HG02759 (cell line): ENCODE results near the gene CBX5.
"Not testable (repeated sequence)": the region's sequence is repeated elsewhere in the genome, so short reads cannot be mapped to it uniquely, and the experiment has no call there.

Source experiments
- ATAC-seq: cut with Tn5 transposase; IDR thresholded peaks from one replicate; pipeline ENCODE4 v1.9.1; 2021; ENCODE audit warnings: mild to moderate bottlenecking, moderate library complexity; ENCODE audit not compliant: unreplicated experiment

Gene CBX5

DNA sequence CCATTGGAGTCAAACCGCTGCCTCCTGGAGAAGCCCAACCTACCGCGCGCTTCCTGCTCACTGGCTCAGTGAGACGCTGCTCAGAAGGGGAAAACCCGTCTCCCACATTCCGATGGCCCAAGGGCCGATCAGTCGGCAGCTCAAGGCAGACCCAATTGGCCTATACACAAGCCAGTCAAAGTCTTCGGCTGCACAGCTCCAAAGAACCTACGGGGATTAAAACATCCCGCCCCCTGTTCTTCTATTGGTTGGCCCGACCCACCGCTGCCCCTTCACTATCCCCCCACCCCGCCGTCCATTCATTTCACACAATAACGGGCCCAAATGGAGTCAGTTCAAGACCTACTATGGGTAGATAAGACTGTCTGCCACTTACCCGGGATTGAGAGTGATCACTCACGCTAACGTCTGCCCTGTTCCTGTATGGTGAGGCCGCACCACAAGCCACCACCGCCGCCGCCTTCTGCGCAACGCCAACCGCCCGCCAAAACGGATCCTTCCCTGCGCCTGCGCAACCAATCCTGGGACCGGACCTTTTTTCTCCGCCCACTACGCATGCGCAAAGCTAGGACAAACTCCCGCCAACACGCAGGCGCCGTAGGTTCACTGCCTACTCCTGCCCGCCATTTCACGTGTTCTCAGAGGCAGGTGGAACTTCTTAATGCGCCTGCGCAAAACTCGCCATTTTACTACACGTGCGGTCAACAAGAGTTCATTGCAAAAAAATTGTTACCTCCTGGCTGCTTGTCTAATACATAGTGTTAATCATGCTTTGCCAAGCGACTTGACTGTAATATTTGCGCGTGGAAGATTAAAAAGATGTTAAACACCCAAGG lies at the start of gene CBX5:
CBX5 (minus strand) TSS at position 491 of the 836 bp plus-strand sequence. CDS start 22,472 bp downstream, outside the sequence.
- peak; percentile 73 for ATAC-seq

DNA sequence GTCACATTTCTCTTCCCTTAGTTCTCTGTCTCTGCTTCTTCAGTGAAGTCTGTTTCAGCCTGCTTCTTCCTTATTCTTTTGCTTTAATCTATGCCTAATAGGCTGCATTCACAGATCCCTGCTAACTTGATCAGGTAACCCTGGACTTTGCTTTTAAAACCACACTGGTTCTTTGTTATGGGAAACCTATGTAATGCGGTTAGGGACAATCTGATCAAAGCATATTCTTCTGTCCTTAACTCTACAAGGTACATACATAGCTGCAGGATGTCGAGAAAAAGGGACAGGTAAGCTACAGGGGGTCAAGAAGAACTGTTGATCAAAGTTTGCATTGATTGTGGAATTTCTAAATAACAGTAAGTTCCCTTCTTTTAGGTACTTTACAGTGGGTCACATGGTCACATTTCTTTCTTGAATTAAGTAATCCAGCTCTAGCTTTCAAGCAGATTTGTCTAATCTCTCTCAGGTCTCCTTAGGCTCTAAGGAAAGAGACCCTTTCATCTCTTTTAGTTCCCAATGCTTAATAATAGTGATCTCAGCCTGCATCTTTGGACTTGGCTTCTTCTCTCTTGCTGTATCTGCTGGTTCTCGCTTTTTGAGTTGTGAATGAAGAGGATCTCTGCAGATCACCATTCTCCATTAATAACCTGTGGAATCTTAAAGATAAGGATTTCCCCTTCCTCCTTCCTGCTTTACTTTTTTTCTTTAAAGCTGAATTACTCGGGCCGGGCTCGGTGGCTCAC lies 48.8 kb upstream of the CBX5 start:
- ATAC-seq = no peak

DNA sequence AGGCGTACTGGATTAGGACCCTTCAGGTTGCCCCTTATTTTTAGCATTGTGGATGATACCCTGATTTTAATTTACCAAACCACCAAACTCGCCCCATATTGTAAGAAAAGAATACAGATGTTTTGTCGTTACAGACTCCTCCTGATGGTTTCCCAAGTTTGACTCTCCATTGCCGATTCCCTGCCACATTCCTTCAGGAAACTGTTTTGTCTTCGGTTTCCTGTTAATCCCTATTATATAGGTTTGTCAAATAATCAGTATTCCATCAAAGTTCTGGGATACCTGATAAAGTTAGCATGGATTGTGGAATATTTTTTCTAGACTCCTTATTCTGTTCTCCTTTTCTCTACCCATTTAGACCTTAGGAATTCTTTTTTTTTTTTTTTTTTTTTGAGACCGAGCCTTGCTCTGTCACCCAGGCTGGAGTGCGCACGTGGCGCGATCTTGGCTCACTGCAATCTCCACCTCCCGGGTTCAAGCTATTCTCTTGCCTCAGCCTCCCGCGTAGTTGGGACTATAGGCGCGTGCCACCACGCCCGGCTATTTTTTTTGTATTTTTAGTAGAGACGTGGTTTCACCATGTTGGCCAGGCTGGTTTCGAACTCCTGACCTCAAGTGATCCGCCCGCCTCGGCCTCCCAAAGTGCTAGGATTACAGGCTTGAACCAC lies 45.7 kb upstream of the CBX5 start:
- not testable (repeated sequence) for ATAC-seq

DNA sequence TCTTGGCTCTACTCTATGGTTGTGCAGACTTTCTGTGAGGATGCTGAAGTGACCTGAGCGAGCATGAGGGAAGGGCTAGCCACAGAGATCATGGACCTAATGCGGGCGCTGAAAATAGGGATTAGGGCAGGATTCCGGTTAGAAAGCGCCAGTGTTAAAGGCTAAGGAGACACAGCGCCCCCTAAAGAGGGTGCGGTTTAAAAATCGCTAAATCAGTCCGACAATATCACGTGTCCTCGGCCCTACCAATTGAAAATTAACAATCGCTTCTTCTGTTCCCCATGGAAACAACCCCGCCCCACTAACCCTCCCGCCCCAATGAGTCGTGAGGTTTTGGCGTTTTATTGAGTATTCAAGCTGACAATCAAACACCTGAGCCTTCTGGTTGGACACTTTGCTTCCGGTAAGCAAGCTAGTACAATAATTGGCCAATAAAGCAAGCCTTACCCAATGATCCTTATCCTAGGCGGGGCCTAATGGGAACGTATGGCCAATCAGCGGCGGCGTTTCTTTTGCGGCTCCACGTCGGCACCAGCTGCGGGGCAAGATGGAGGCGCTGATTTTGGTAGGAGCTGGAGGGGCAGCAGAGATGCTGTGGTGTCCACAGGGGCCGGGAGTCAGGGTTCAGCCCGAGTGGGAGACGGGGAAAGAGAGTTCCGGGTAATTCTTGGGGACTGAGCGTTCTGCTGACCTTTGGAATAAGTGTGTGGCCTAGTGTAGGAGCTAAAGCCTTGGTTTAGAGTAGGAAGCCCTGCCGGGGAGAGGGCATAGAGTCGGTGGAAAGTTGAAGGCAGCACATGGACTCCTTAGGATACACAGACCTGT lies 44.9 kb upstream of the CBX5 start, which contains the start of gene COPZ1:
COPZ1 (plus strand) TSS at position 515 of the 825 bp plus-strand sequence; CDS start at position 548, 33 bp downstream.
- peak; percentile 99 for ATAC-seq

DNA sequence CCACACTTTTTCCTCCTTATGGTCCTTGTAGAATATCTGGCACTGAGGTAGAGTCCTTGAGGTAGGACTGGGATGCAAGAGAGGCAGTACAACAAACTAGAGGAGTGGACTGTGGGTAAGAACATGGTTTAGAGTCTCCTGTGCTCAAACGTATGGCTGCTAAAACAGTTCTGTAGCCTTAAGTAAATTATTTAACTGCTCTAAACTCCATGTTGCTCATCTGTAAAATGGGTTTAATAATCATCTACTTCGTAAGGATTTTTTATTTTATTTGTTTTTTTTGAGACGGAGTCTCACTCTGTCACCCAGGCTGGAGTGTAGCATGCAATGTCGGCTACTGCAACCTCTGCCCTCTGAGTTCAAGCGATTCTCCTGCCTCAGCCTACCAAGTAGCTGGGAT lies 41.4 kb upstream of the CBX5 start:
- ATAC-seq = no peak

DNA sequence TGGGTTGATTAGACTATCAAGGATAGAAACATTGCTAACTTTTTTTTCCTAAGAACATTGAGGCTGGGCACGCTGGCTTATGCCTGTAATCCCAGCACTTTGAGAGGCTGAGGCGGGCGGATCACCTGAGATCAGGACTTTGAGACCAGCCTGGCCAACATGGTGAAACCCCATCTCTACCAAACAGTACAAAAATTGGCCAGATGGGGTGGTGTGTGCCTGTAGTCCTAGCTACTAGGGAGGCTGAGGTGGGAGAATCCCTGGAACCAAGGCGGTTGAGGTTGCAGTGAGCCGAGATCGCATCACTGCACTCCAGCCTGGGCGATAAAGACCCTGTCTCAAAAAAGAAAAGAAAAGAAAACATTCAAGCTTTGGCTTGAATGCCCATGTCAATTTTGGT lies 32.4 kb upstream of the CBX5 start:
- not testable (repeated sequence) for ATAC-seq

DNA sequence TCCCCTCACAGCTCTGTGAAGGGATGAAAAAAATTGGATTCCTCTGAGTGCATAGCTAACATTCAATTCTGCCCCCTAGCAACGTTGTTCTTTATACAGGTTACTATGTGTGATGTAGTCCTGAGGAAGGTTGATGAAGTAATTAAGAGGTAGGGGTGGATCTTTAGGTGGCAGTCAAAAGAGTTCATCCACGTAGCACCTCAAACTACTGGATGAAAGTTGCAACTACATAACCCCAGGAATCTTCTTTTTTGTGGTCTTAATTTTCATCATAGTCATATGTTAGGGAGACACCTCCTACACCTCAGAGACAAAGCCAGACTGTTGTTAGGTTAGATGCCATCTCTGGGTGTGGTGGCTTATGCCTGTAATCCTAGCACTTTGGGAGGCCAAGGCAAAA lies 31.1 kb upstream of the CBX5 start:
- ATAC-seq = no peak

DNA sequence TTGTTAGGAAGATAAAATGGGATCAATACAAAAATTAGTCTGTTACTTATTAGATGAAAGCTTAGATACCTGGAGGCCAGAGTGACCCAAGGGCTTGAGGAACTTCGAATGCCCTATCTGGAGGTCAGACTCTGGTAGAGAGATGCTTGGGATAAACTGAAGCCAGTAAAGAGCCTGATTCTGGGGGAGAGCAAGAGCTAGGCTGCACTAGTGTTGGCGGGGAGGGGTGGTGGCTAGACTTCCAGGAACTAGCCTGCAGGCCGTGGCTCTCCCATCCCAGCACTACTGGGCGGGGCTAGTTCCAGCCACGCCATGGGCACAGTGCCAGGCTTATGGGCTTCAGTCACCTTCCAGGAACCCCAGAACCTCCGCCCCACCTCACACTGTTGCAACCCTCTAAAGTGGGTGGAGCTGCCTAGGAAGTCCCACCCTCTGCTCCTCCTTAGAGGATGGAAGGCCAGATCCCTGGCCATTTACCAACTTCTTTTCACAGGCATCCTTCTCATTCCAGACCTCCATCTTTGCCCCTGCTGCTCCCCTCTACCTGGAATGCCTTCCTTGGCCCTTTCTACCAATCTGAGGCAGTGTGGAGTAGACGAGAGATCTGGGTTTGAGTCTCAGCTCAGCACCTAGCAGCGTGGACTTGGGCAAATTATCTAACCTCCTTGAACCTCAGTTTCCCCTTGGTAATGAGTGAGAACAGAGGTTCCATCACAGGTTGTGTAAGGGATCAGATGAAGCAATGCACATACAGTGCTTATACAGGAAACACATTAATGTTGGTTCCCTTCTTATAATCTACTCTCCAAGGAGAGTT lies 27.2 kb upstream of the CBX5 start:
- ATAC-seq = no peak

DNA sequence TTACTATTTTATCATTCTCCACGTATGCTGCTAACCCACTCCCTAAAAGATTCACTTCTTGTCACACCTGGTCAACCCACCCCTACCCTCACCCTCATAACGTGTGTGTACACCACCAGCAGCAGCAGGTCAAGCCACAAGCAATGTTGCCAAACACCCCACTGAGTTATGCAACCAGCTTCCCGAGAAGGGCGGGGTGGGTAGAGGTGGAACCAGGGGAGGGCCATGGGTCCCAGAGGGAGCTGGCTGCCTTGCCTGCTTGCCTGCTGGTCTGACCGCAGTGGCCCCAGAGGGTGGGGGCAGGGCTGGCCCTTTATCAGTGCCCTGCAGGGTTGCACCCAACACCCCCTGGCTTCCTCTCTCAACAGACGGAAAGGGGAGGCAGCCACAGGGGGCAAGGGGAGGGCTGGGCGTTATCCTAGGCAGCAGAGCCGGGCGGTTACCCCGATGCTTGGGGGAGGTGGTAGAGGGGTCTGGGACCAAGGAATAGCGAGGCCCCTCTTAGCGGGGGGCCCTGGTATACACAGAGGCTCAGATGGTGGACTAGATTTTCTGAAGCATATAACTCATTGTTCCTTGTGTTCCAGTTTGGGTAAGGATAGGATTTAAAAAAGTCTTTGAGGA lies 24.4 kb upstream of the CBX5 start:
- peak; percentile 58 for ATAC-seq

DNA sequence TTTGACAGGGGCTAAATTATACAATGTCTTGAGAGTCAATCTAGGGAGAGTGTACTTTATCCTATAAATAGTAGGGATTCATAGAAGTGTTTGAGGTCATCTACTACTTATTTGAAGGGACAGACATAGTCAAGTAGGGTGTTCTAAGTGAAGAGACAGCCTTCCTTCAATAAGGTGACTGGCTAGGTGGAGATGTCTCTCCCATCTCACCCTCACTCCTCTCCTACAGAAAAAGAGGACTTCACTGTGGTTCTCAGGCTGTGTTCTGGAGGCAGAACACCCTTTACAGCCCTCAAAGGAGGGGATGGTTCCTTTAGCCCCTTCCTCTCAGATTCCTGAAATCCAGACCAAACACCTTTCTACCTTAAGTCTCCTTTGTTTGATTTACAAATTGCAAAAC lies 23.7 kb upstream of the CBX5 start:
- no peak for ATAC-seq

DNA sequence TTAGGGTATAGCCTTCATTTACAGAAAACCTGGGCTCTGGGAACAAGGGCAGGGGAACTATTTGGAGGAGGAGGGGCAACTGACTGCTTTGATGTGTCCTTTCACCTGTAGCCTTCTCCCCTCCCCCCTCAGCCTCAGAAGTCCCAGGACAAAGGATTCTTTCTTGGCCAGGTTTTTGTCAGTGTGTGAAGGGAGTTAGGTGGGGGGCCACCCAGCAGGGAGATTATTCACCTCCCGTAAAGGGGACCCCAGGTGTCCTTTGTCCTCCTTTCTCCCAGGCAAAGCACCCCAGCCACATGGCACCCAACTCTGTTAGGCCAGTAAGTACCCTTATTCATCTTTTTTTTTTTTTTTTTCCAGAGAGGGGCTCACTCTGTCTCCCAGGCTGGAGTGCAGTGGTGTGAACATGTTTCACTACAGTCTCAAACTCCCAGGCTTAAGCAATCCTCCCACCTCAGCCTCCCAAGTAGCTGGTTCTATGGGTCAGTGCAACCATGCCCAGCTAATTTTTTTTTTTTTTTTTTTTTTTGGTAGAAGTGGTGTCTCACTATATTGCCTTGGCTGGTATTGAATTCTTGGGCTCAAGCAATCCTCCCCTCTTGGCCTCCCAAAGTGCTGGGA lies 21.6 kb upstream of the CBX5 start:
- ATAC-seq = no peak

DNA sequence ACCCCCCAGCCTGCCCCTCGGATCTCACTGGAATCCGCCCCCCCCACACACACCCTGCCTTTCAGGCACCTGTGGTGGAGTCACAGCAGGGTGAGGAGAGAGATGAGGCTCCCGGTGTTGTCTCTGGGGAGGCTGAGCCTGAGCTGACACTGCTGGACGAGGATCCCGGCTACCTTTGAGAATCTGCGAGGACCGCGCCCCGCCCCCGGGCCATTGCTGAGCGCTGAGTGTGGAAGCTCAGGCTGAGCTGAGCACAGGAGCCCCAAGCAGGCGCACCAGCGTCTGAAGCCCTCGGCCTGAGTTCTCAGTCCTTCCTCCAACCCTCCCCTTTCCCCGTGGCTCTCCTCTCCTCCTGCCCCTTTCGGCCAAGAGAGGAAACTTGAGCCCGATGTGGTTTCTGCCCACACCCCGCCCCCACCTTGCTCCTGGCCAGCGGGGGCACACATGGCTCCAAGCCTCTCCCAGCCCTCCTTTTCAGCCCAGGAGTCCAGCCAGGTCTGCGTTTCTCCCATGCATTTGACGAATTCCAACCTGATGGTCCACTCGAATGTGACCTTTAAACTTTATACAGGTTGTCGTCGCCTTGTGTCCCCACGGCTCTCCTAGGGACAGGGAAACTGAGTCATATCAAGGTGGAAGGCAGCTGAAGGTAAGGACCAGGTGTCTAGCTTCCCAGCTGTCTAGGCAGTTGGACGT lies 21.0 kb upstream of the CBX5 start, which contains the start of gene NFE2:
NFE2 (minus strand) TSS at position 284 of the 696 bp plus-strand sequence. CDS start 5,767 bp downstream, outside the sequence.
- ATAC-seq = no peak

DNA sequence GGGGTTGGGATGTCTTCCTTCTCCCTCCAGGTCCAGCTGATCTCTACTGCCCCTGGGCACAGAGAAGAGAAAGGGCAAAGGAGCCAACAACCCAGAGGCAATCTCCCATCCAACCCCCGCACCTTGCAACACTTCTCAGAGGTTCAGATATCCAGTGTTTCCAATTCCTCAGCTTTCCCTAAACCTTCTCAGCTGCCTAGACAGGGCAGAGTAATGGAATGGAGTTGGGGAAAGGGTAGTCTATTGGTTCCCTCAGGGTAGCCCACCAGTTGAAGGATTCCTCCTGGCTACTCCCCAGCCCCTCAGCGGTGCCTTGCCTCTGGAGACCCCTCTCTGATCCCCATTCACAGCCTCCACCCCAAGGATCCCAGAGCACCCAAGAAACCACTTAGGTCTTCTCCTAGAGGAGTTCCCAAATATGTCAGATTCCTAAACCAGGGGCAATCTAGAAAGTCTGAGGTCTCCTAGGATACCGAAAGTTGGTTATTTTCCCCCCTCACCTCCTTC lies 20.4 kb upstream of the CBX5 start:
- no peak for ATAC-seq

DNA sequence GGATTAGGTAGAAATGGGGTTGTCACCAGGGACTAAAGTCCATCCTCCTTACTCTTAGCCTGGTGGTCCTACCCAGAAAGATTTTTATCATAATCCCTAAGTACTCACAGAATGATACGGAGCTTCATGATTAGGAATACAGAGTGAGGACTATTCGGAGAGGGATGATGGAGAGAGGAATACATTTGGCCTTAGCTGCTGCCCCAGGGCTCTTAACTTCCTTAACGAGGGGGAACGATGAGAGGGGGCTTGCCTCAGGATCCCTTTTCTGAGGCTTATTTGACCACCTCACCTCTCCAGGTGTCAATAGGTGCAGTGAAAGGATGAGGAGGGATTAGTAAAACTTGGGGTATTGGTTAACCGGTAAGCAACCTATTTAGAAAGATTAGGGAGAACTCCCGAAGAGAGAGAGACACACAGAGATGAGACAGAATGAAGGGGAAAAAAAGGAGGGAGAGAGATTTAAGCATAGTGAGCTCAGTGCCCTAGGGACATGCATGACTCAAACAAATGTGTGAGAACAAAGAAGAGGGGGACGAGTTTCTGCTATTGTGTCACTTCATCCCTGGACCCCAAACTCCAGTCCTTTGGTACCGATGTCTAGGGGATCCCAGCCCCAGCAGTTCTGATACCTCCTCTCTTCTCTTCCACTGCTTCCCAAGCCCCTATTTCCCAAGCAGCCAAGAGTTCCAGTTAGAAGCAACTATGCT lies 19.7 kb upstream of the CBX5 start:
- ATAC-seq = no peak

DNA sequence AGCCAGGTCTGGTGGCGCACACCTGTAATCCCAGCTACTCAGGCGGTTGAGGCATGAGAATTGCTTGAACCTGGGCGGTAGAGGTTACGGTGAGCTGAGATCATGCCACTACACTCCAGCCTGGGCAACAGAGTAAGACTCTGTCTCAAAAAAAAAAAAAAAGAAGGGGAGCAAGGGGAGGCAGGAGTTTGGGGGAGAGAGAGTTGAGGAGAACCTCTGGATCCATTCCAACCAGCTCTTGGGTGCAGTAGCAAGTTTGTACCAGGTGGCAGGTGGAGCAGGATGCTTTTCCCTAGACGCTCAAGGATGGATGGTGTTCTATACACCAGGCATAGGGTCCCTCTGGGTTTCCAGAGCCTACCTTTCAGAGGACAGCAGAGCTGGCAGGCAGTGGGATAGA lies 19.0 kb upstream of the CBX5 start:
- ATAC-seq = no peak

DNA sequence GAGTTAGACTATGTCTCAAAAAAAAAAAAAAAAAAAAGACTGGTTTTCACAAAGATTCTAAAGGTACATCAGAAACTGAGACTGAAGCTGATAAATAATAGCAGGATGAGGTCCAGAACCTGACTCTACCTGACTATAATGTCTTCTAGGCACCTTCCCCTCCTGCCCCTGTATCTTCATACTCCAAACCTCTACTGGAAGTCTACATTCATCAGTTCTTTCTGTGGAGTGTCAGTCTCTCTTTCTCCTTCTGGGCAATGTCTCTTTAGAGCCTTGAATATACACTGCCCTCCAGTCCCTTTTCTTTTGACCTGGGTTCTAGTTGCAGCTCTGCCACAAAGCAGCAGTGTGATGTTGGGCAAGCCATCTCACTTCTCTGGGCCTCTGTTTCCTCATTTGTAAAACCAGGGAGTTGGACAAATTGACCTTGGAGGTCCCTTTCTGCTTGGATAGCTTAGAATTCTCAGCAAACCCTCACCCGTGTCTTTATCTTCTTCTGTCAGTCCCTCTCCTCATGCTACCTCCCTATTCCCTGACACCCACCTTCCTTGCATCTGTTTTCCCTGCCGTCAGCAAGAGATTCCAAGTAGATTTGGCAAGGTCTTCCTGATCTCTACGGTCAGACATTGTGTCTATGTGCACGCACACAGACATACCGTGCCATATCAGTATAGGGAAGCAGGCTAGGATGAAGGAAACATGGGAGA lies 16.6 kb upstream of the CBX5 start:
- no peak for ATAC-seq
